GM12892 (cell line): ENCODE results near the gene SHANK2.

ENCODE experiments used
- POLR2A ChIP-seq: IDR thresholded peaks from 2 replicates; pipeline ENCODE4 v1.6.1; 2011; ENCODE audit warnings: low read depth, low read length, control low read depth
- POLR2AphosphoS5 ChIP-seq: IDR thresholded peaks from 2 replicates; pipeline ENCODE4 v1.6.1; 2011; ENCODE audit warnings: low read depth, low read length, control low read depth
- TAF1 ChIP-seq: IDR thresholded peaks from 2 replicates; pipeline ENCODE4 v1.6.1; 2011; ENCODE audit warnings: low read depth, mild to moderate bottlenecking, control low read depth, low read length, borderline replicate concordance

DNA sequence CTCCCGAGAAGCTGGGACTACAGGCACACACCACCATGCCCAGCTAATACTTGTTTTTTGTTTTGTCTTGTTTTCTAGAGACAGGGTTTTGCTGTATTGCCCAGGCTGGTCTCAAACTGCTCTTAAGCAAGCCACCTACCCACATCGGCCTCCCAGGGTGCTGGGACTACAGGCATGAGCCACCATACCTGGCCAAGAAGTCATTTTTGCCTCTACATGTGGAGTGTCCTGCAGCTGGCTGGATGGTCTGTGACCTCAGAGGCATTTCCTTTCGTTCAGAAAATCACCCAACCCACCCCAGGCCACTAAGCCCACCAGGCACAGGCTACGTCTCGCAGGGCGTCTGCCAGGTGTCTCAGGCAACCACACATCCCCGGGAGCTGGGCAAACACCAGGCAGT, 12.8 kb downstream of the SHANK2 start:
- no peak for TF ChIP-seq TAF1
- TF ChIP-seq POLR2A: no peak
- TF ChIP-seq POLR2AphosphoS5: no peak
